HG02610 (cell line): ENCODE measurements around the gene SYN1.
A peak's percentile ranks its signal among the peaks of the same experiment; 100 is the strongest.
"Not testable (repeated sequence)": the region's sequence is repeated elsewhere in the genome, so short reads cannot be mapped to it uniquely, and the experiment has no call there.

Source experiments
- ATAC-seq: cut with Tn5 transposase; IDR thresholded peaks from one replicate; pipeline ENCODE4 v1.9.1; 2021; ENCODE audit warnings: mild to moderate bottlenecking, moderate library complexity; ENCODE audit not compliant: unreplicated experiment

The SYN1 gene

GRCh38 chrX:47603125-47603524 is 16.5 kb downstream of the SYN1 start:
- not testable (repeated sequence) for ATAC-seq

GRCh38 chrX:47597222-47597621 is 22.4 kb downstream of the SYN1 start:
- ATAC-seq: no peak

GRCh38 chrX:47596256-47596655 is 23.4 kb downstream of the SYN1 start:
- ATAC-seq: no peak

GRCh38 chrX:47595716-47596251 is 23.9 kb downstream of the SYN1 start:
- no peak for ATAC-seq

- no peak for ATAC-seq
Measured at GRCh38 chrX:47593522-47593921, 26.1 kb downstream of the SYN1 start.

- ATAC-seq: no peak
Measured at GRCh38 chrX:47590984-47591383, 28.7 kb downstream of the SYN1 start.

- ATAC-seq: no peak
Measured at GRCh38 chrX:47587906-47588735, 31.5 kb downstream of the SYN1 start.

- no peak for ATAC-seq
Measured at GRCh38 chrX:47587091-47587891, 32.4 kb downstream of the SYN1 start.

GRCh38 chrX:47586043-47586787 is 33.4 kb downstream of the SYN1 start:
- no peak for ATAC-seq

- ATAC-seq: no peak
Measured at GRCh38 chrX:47585273-47585672, 34.4 kb downstream of the SYN1 start.

GRCh38 chrX:47584714-47585113 is 34.9 kb downstream of the SYN1 start:
- ATAC-seq: no peak

GRCh38 chrX:47583240-47583861 is 36.3 kb downstream of the SYN1 start:
- no peak for ATAC-seq

- ATAC-seq: peak; percentile 95
Measured at GRCh38 chrX:47581731-47582647, 37.7 kb downstream of the SYN1 start, which contains the start of gene TIMP1. TIMP1 (plus strand) TSS chrX:47582436; CDS start chrX:47583416, 980 bp downstream.

- ATAC-seq: peak; percentile 46
Measured at GRCh38 chrX:47579537-47579936, 40.1 kb downstream of the SYN1 start.

GRCh38 chrX:47578692-47579091 is 41.0 kb downstream of the SYN1 start:
- no peak for ATAC-seq

GRCh38 chrX:47577901-47578300 is 41.8 kb downstream of the SYN1 start:
- ATAC-seq: no peak

GRCh38 chrX:47577424-47577823 is 42.2 kb downstream of the SYN1 start:
- ATAC-seq: no peak

GRCh38 chrX:47576021-47576898 is 43.4 kb downstream of the SYN1 start:
- ATAC-seq: no peak
